Astrocyte of the spinal cord (primary cell): ENCODE data around the gene PITHD1.
"Not testable (repeated sequence)": the region's sequence is repeated elsewhere in the genome, so short reads cannot be mapped to it uniquely, and the experiment has no call there.

Source experiments
- DNase-seq: peaks from one replicate; pipeline ENCODE4 v3.0.0; 2011; ENCODE audit warnings: low read depth, low spot score
- H3K4me3 ChIP-seq: 2 replicates; pipeline ENCODE4 v1.5.1; 2011; ENCODE audit warnings: low read depth, mild to moderate bottlenecking, low read length, moderate library complexity
- CTCF ChIP-seq: IDR thresholded peaks from 2 replicates; pipeline ENCODE4 v1.5.1; 2012; ENCODE audit warnings: low read depth, mild to moderate bottlenecking, low read length, inconsistent platforms
- in situ Hi-C: cut with HindIII; loops from 2 replicates; pipeline ENCODE4 v1.10.0; 2017; ENCODE audit warnings: low sequenced_read_pairs

The PITHD1 gene

DNA sequence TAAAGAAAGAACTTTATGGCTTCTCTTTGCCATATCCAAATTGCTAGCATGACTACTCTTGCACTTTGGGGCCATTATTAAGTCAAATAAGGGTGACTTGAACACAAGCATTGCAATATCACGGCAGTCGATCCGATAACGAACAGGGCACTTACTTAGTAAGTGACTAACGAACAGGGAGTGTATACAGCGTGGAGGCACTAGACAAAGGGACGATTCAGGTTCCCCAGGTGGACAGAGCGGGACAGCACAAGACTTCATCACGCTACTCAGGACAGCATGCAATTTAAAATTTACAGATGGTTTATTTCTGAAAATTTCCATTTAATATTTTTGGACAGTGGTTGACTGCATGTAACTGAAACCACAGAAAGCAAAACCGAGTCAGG is 5.4 kb upstream of the PITHD1 start:
- H3K4me3 ChIP-seq: no peak overlapping the region
- TF ChIP-seq CTCF: no peak
- no peak for DNase-seq
- in situ Hi-C loops: no loop called here

DNA sequence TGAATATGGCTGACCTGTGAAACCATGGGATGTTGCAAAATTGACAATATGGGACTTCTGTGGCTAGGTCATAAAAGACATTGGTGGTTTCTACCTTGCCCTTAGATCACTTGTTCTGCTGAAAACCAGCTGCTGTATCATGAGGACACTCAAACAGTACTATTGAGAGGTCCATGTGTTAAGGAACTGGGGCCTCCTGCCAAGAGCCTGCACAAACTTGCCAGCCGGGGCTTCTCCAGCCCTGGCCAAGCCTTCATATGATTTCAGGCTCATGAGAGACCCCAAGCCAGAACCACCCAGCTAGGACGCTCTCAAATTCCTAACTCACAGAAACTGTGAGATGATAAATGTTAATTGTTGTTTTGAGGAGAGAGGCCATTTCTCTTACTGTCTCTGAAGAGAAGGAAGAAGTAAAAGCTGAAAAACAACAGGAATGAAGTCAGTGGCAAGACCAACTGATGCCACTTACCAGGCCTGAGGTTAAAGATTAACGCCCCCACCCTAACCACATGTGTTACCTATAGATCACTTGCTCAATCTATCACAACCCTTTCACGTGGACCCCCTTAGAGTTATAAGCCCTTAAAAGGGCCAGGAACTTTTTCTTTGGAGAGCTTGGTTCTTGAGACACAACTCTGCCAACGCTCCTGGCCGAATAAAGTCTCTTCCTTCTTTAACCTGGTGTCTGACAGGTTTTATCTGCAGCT is 3.9 kb upstream of the PITHD1 start:
- no peak for DNase-seq
- in situ Hi-C loops: no loop called here
- H3K4me3 ChIP-seq: no peak overlapping the region
- no peak for TF ChIP-seq CTCF

DNA sequence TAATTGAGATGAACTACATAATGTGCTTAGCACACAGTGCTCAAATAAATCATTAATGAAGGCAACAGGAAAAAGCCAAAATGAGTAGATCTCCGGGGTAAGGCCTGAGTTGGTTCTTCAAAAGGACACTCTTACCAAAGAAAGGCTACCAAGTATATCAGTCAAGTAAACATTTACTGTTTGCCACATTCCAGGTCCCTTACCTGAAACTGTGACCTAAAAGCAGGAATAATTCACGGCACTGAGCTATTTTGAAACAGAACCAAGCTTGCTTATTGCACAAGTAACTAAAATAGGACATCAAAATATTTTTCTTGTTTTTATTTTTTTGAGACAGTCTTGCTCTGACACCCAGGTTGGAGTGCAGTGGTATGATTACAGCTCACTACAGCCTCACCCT is 2.0 kb upstream of the PITHD1 start:
- in situ Hi-C loops: no loop called here
- no peak overlapping the region for H3K4me3 ChIP-seq
- TF ChIP-seq CTCF: no peak
- no peak for DNase-seq

DNA sequence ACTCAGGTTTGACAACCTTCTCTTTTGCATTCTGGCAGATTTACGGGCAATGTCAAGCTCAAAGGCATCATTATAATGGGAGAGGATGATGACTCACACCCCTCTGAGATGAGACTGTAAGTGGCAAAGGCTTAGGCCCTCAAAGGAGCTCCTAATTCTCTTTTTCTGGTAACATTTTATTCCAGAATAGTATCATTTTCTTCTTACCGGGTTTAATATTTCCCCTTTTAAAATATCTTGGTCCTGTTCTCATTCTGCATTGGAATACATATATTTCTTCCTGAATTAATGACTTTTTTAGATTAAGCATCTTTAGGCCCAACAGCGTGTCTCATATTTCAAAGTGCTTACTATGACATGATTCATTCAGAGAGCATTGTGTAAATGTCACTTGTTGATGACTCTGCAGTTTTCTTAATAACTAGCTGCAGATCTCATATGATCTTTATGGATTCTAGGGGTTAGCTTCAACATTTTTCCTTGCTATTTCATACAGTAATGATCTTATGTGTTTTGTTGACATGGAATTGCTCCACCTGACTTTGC is 1.7 kb downstream of the PITHD1 start:
- DNase-seq: peak; percentile 59
- in situ Hi-C loops: no loop called here
- H3K4me3 ChIP-seq: no peak overlapping the region
- TF ChIP-seq CTCF: no peak

- in situ Hi-C loops, DNase-seq, H3K4me3 ChIP-seq: not testable (repeated sequence)
Measured at GRCh38 chr1:23783141-23783540, 4.9 kb downstream of the PITHD1 start.

- no peak for TF ChIP-seq CTCF
Measured at GRCh38 chr1:23784846-23785245, 6.6 kb downstream of the PITHD1 start.

GRCh38 chr1:23787701-23788100 is 9.5 kb downstream of the PITHD1 start:
- in situ Hi-C loops: no loop called here
- no peak overlapping the region for H3K4me3 ChIP-seq
- no peak for TF ChIP-seq CTCF
- no peak for DNase-seq

More at GRCh38 chr1:23784846-23785245, 6.6 kb downstream of the PITHD1 start:
- DNase-seq: no peak
- H3K4me3 ChIP-seq: no peak overlapping the region
- in situ Hi-C loops: no loop called here
